Measurements from ENCODE around the gene DNAJB8.

The DNAJB8 gene

DNA sequence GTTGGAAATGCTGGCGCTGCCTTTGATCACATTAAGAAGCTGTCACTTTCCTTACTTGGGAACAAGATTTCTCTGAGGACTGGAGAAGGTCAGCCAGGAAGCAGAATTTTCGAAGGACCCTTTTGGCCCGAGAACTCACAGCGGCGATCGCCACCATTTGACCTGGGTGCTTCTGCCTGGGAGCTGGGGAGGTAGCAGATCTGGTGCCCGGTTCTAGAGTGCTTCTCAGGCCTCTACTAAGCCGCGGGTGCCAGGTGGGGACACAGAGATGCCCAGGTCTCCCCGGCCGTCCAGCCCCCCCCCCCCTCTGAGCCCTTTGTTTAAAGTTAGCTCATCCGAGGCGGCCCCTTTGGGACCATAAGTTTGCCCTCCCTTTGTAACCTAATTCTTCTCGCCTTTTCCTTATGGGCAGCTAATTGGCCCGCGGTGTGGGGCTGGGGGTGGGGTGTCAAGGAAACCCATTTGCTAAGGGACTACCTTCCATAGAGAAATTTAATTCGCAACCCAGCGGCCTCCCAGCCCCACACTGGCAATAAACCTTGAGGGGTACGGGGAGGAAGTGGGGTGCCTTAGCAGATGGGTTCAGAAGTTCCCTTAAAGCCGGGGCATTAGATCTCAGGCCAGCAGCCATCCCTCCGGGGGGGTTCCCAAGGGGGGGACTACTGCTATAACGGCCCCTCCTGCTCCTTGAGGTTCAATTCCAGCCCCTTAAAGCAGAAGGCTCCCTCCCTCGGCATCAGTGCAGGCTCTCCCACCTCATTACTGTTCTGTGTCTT, 24.4 kb upstream of the DNAJB8 start:
- Histone ChIP-seq H3K27me3 (ENCODE audit: control insufficient read depth, low read length) (peaks cover 80% of the 10 kb centered on the region), H3K4me3 (ENCODE audit: low read length) (no peak overlapping the region), H4K20me1 (ENCODE audit: control insufficient read depth, insufficient read depth, low read depth, low read length) (no peaks in the 10 kb centered on the region), H3F3A (ENCODE audit: control insufficient read depth, insufficient read depth) (no peaks in the 10 kb centered on the region), H3K9me2 (replicated peaks; ENCODE audit: control insufficient read depth, low read length) (no peaks in the 10 kb centered on the region), H3K4me2 (ENCODE audit: low read length) (no peak overlapping the region), H3K79me2 (ENCODE audit: control insufficient read depth, low read length) (no peaks in the 10 kb centered on the region), H3K4me1 (ENCODE audit: control insufficient read depth, low read length) (no peaks in the 10 kb centered on the region), H3K27ac (ENCODE audit: low read depth, low read length) (no peak overlapping the region), H3K9me3 (ENCODE audit: control insufficient read depth, insufficient read depth, low read length) (no peaks in the 10 kb centered on the region), H3K36me3 (ENCODE audit: control insufficient read depth, low read length) (no peaks in the 10 kb centered on the region)
- TF ChIP-seq EZH2phosphoT487 (IDR thresholded peaks at IDR 0.05; ENCODE audit: borderline replicate concordance, low read length) = no peak
- TF ChIP-seq, protein P1, sequence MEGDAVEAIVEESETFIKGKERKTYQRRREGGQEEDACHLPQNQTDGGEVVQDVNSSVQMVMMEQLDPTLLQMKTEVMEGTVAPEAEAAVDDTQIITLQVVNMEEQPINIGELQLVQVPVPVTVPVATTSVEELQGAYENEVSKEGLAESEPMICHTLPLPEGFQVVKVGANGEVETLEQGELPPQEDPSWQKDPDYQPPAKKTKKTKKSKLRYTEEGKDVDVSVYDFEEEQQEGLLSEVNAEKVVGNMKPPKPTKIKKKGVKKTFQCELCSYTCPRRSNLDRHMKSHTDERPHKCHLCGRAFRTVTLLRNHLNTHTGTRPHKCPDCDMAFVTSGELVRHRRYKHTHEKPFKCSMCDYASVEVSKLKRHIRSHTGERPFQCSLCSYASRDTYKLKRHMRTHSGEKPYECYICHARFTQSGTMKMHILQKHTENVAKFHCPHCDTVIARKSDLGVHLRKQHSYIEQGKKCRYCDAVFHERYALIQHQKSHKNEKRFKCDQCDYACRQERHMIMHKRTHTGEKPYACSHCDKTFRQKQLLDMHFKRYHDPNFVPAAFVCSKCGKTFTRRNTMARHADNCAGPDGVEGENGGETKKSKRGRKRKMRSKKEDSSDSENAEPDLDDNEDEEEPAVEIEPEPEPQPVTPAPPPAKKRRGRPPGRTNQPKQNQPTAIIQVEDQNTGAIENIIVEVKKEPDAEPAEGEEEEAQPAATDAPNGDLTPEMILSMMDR (IDR thresholded peaks at IDR 0.05; ENCODE audit: low read depth, low read length, poor library complexity, severe bottlenecking) = no peak

DNA sequence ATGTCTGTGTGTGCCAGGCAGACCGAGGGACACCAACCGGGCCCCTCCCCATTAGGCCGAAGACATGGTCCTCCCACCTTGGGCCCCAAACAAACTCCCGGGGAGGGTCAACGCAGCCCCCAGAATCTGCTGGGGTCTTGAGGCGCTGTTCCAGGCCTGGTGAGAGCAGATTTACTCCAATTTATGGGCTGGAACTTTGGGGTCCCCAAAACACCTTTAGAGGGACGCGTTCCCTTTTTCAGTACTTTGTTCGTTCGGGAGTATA, 23.9 kb upstream of the DNAJB8 start:
- Histone ChIP-seq H3K36me3 (ENCODE audit: control insufficient read depth, low read length) (no peaks in the 10 kb centered on the region), H3K9me2 (replicated peaks; ENCODE audit: control insufficient read depth, low read length) (no peaks in the 10 kb centered on the region), H3F3A (ENCODE audit: control insufficient read depth, insufficient read depth) (no peaks in the 10 kb centered on the region), H3K79me2 (ENCODE audit: control insufficient read depth, low read length) (no peaks in the 10 kb centered on the region), H3K9me3 (ENCODE audit: control insufficient read depth, insufficient read depth, low read length) (no peaks in the 10 kb centered on the region), H3K27me3 (ENCODE audit: control insufficient read depth, low read length) (peaks cover 85% of the 10 kb centered on the region), H4K20me1 (ENCODE audit: control insufficient read depth, insufficient read depth, low read depth, low read length) (no peaks in the 10 kb centered on the region), H3K27ac (ENCODE audit: low read depth, low read length) (no peak overlapping the region), H3K4me1 (ENCODE audit: control insufficient read depth, low read length) (no peaks in the 10 kb centered on the region), H3K4me3 (ENCODE audit: low read length) (no peak overlapping the region), H3K4me2 (ENCODE audit: low read length) (no peak overlapping the region)
- TF ChIP-seq, protein P1 (IDR thresholded peaks at IDR 0.05; ENCODE audit: low read depth, low read length, poor library complexity, severe bottlenecking) = no peak
- no peak for TF ChIP-seq EZH2phosphoT487 (IDR thresholded peaks at IDR 0.05; ENCODE audit: borderline replicate concordance, low read length)

DNA sequence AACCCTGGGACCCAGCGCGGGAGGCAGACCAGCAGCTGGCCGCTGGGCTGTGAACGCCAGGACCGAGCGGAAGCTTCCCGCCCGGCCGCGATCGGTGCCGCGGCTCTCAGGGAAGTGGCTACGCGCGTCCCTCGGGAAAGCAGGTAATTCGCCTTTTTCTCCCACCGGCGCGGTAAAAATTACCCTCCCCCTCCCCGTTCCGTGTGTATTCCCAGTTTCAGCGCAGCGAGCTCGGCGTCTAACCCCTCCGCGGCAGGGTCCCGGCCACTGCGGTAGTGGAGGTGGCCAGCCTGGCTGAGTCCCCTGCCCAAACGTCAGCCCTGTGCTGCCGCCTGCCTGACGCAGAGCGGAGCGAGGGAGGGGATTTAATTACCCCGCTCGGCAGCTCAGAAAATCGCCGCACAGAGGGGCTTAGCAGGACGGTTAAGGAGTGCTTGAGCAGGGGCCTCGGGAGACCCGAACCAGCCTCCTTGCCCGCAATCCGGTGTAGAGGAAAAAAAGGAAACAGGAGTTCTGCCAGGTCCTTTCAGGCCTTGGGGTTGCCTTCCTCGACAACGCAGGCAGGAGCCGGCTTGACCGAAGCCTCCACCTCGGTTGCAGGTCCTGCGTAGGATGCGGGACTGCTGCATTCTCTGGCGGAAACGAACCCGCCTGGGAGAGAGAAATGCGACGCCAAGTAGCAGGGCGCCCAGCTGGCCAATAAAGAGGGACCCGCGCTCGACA, 23.4 kb upstream of the DNAJB8 start:
- Histone ChIP-seq H3K79me2 (ENCODE audit: control insufficient read depth, low read length) (no peaks in the 10 kb centered on the region), H3K4me2 (ENCODE audit: low read length) (no peak overlapping the region), H3K9me2 (replicated peaks; ENCODE audit: control insufficient read depth, low read length) (no peaks in the 10 kb centered on the region), H3K4me1 (ENCODE audit: control insufficient read depth, low read length) (no peaks in the 10 kb centered on the region), H3K9me3 (ENCODE audit: control insufficient read depth, insufficient read depth, low read length) (no peaks in the 10 kb centered on the region), H3K4me3 (ENCODE audit: low read length) (no peak overlapping the region), H3K36me3 (ENCODE audit: control insufficient read depth, low read length) (no peaks in the 10 kb centered on the region), H3K27me3 (ENCODE audit: control insufficient read depth, low read length) (peaks cover 90% of the 10 kb centered on the region), H4K20me1 (ENCODE audit: control insufficient read depth, insufficient read depth, low read depth, low read length) (no peaks in the 10 kb centered on the region), H3K27ac (ENCODE audit: low read depth, low read length) (no peak overlapping the region), H3F3A (ENCODE audit: control insufficient read depth, insufficient read depth) (no peaks in the 10 kb centered on the region)
- no peak; the same call in 1 of the 2 replicates for TF ChIP-seq EZH2phosphoT487 (IDR thresholded peaks at IDR 0.05; ENCODE audit: borderline replicate concordance, low read length)
- TF ChIP-seq, protein P1 (IDR thresholded peaks at IDR 0.05; ENCODE audit: low read depth, low read length, poor library complexity, severe bottlenecking) = no peak
